Tracheal epithelial cell (primary cell): ENCODE data around the gene LPIN1. TPM values are rescaled to one million over a fixed set of nuclear protein-coding genes. Genes with fewer than 3 reads are reported as not detected.

Source experiments
- total RNA-seq: library from RNA; depleted of rRNA; stranded (reverse); fragments of >200 nt; gene quantifications from 2 replicates; pipeline ENCODE4 v1.2.1, GENCODE V29; 2014

LPIN1 gene, protein sequence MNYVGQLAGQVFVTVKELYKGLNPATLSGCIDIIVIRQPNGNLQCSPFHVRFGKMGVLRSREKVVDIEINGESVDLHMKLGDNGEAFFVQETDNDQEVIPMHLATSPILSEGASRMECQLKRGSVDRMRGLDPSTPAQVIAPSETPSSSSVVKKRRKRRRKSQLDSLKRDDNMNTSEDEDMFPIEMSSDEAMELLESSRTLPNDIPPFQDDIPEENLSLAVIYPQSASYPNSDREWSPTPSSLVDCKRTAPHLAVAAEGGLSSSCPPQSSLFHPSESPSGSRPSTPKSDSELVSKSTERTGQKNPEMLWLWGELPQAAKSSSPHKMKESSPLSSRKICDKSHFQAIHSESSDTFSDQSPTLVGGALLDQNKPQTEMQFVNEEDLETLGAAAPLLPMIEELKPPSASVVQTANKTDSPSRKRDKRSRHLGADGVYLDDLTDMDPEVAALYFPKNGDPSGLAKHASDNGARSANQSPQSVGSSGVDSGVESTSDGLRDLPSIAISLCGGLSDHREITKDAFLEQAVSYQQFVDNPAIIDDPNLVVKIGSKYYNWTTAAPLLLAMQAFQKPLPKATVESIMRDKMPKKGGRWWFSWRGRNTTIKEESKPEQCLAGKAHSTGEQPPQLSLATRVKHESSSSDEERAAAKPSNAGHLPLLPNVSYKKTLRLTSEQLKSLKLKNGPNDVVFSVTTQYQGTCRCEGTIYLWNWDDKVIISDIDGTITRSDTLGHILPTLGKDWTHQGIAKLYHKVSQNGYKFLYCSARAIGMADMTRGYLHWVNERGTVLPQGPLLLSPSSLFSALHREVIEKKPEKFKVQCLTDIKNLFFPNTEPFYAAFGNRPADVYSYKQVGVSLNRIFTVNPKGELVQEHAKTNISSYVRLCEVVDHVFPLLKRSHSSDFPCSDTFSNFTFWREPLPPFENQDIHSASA
- total RNA-seq = 17.1 and 19.0 TPM in 2 replicates

DNA sequence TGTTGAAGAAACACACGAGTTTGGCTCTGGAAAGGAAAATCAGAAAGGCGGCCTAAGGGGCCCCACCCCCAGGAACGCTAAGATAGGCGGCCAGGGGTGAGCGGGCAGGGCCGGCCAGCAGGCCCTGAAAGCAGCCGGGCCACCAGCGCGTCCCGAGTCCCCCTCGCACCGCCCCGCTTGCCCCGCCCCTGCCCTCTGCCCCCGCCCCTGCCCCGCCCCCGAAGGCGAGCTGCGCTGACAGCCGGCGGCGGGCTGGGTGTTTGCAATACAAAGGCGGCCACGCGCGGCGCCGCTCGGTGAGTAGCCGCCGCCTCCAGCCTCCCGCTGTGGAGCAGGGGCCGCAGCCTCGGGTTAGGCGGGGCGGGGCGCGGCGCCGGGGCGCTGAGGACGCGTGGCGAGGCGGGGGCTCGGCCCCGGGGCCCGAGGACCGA, at the start of gene LPIN1:
Gene LPIN1 (plus strand): TSS at position 257 of the 431 bp plus-strand sequence. CDS start 18,910 bp downstream, outside the sequence.

Other genes starting within 250 kb of the LPIN1 start
- 0.21 and 0.24 TPM in 2 replicates for gene GREB1, start 212.6 kb upstream of the LPIN1 start, total RNA-seq
- not detected in 2 replicates for gene NTSR2, start 76.4 kb upstream of the LPIN1 start, total RNA-seq